ENCODE measurements around the gene RPS6KC1.

- TF ChIP-seq CTCF (IDR thresholded peaks at IDR 0.05; ENCODE audit: insufficient read depth, low read depth, low read length) (no peak), EZH2 (IDR thresholded peaks at IDR 0.05; ENCODE audit: insufficient read depth, low read length) (no peak)
Measured at GRCh38 chr1:213211201-213211600, 160.2 kb downstream of the RPS6KC1 start.

All from astrocyte (in vitro differentiated cells and primary cell).